RPMI7951 (cell line): ENCODE results near the gene FARS2. TPM values are rescaled to one million over a fixed set of nuclear protein-coding genes. Genes with fewer than 3 reads are reported as not detected.

Experiments
- DNase-seq: peaks from one replicate; pipeline ENCODE4 v3.0.0-alpha.2; 2012; ENCODE audit warnings: low read depth
- total RNA-seq: library from RNA; depleted of rRNA; stranded (reverse); fragments of >200 nt; shearing (Covaris generic); gene quantifications from 2 replicates; pipeline ENCODE4 v1.2.3, GENCODE V29; 2014

FARS2 gene
- total RNA-seq, 1 experiment from 2014 or later = 21.9 TPM

- DNase-seq = no peak
Measured at GRCh38 chr6:5325173-5325572, 63.9 kb downstream of the FARS2 start.

- DNase-seq = no peak
Measured at GRCh38 chr6:5326022-5326641, 64.8 kb downstream of the FARS2 start.

- no peak for DNase-seq
Measured at GRCh38 chr6:5328800-5329199, 67.5 kb downstream of the FARS2 start.

- no peak for DNase-seq
Measured at GRCh38 chr6:5331845-5332442, 70.6 kb downstream of the FARS2 start.

- peak; percentile 70 for DNase-seq
Measured at GRCh38 chr6:5333658-5334057, 72.3 kb downstream of the FARS2 start.

- DNase-seq = no peak
Measured at GRCh38 chr6:5334341-5334740, 73.0 kb downstream of the FARS2 start.

- DNase-seq = no peak
Measured at GRCh38 chr6:5335020-5335419, 73.7 kb downstream of the FARS2 start.

- DNase-seq = peak; percentile 16
Measured at GRCh38 chr6:5337573-5337972, 76.3 kb downstream of the FARS2 start.

- DNase-seq = no peak
Measured at GRCh38 chr6:5338177-5338960, 77.1 kb downstream of the FARS2 start.

GRCh38 chr6:5339786-5340185, 78.5 kb downstream of the FARS2 start:
- DNase-seq = no peak

GRCh38 chr6:5341845-5342244, 80.5 kb downstream of the FARS2 start:
- DNase-seq = no peak

GRCh38 chr6:5343998-5344397, 82.7 kb downstream of the FARS2 start:
- DNase-seq = no peak

- DNase-seq = no peak
Measured at GRCh38 chr6:5345324-5345723, 84.0 kb downstream of the FARS2 start.

- no peak for DNase-seq
Measured at GRCh38 chr6:5351552-5352210, 90.4 kb downstream of the FARS2 start.

- no peak for DNase-seq
Measured at GRCh38 chr6:5353971-5354370, 92.7 kb downstream of the FARS2 start.

GRCh38 chr6:5357486-5357885, 96.2 kb downstream of the FARS2 start:
- no peak for DNase-seq

GRCh38 chr6:5359417-5359816, 98.1 kb downstream of the FARS2 start:
- DNase-seq = no peak

GRCh38 chr6:5361396-5361795, 100.1 kb downstream of the FARS2 start:
- peak; percentile 8 for DNase-seq

- DNase-seq = no peak
Measured at GRCh38 chr6:5365436-5366195, 104.3 kb downstream of the FARS2 start.

- DNase-seq = no peak
Measured at GRCh38 chr6:5366941-5367340, 105.6 kb downstream of the FARS2 start.

- DNase-seq = no peak
Measured at GRCh38 chr6:5367510-5367909, 106.2 kb downstream of the FARS2 start.

GRCh38 chr6:5373430-5373829, 112.1 kb downstream of the FARS2 start:
- DNase-seq = no peak
